Activated naive CD8-positive, alpha-beta T cell treated with anti-CD3 and anti-CD28 coated beads, Interleukin-2, amount 50 U/mL, for 16 hours (primary cell): ENCODE results near the gene ADRA2A.

Experiments
- DNase-seq: peaks from one replicate; pipeline ENCODE4 v3.0.0-alpha.2; 2020; ENCODE audit warnings: low read depth, low spot score

Gene ADRA2A

DNA sequence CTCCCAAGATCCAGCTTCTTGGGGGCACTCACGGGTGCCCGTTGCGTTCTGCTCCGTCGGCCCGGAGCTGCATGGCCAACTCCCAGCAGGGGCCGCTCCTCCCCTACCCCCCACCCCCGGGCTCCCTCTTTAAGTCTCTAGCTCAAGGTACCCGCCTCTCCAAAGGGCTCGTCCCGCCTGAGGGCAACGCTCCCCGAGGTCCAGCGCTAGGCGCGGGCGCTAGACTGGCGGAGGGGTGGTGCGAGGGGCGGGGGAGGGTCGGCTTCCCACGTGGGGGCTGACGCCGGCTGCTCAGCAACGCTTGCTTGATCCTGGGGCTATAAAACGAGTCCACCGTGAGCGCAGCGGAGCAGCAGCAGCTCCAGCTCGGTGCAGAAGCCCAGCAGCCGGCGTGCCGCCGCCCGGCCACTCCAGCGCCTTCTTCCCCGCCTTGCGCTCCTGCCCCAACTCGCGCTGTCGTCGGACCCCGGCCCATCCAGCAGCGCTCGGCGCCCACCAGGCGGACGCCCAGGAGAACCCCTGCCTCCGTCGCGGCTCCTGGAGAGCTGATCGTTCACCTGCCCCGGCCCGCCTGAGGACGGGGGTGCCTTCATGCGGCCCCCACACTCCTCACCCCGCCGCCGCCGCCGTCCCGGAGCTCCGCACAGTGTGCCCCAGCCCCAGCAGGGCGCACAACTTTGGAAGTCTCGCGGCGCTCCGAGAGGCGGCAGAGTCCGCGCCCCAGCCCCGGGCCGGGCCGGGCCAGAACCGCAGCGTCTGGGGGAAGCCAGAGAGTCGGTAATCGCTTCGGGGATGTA is at the start of gene ADRA2A:
Gene ADRA2A, plus strand, starts transcription at position 348 of the 797 bp plus-strand sequence. CDS start 968 bp downstream, outside the sequence.
- no peak for DNase-seq

GRCh38 chr10:111030042-111030750 is 46.6 kb upstream of the ADRA2A start:
- no peak for DNase-seq

GRCh38 chr10:111034598-111035310 is 42.1 kb upstream of the ADRA2A start:
- no peak for DNase-seq

- DNase-seq = no peak
Measured at GRCh38 chr10:111035542-111035941, 41.3 kb upstream of the ADRA2A start.

GRCh38 chr10:111037858-111038257 is 39.0 kb upstream of the ADRA2A start:
- no peak for DNase-seq

DNA sequence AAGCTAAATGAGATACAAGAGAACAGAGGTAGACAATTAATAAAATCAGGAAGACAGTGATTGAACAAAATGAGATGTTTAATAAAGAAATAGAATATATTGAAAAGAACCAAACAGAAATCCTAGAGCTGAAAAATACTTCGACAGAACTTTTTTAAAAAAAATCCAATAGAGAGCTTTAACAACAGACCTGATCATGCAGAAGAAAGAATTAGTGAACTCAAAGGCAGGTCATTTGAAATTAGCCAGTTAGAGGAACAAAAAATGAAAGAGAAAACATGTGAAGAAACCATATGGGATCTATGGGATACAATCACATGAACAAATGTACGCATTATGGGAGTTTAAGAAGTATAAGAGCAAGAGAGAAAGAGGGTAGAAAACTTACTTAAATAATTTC is 37.3 kb upstream of the ADRA2A start:
- no peak for DNase-seq

DNA sequence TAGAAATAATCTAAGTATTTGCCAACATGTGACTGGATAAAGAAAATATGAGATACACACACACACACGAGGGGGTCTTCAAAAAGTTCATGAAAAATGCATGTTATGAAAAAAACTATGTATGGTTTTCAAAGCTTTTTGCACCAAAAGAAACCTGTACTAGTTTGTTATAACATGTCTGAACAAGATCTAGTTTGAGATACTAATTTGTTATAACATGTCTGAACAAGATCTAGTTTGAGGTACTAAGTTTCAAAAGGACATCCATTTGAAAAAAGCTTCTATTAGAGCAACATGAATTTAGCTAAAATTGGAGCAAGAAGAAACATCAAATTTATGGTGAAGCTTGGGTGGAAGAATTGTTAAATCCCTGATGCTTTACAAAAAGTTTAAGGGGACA is 19.8 kb upstream of the ADRA2A start:
- no peak for DNase-seq

DNA sequence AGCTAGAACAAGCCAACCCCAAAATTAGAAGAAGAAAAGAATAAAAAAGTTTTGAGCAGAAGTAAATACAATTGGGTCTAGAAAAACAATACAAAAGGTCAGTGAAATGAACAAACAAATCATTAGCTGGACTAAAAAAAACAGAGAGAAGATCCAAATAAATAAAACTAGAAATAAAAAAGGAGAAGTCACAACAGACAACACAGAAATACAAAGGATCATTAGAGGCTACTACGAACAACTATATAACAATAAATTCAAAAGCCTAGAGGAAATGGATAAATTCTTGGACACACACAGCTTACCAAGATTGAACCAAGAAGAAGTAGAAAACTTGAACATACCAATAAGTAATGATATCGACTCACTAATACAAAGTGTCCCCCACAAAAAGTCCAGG is 13.4 kb upstream of the ADRA2A start:
- no peak for DNase-seq

- DNase-seq = no peak
Measured at GRCh38 chr10:111072232-111072631, 4.6 kb upstream of the ADRA2A start.

- no peak for DNase-seq
Measured at GRCh38 chr10:111075577-111076185, 1.1 kb upstream of the ADRA2A start.

- no peak for DNase-seq
Measured at GRCh38 chr10:111076191-111076681, 593 bp upstream of the ADRA2A start.

DNA sequence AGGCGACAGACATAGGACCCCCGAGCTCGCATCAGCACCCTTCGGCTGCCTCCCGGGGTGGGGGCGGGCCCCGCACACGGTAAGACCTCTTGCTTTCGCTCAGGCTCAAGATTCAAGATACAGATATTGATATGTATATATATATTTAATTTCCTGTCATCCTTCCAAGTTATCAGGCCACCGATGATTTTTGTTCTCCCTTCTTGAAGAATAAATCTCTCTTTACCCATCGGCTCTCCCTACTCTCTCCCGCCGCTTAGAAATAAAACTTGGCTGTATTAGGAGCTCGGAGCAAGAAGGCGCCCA is 603 bp downstream of the ADRA2A start:
- DNase-seq = no peak

- DNase-seq = no peak
Measured at GRCh38 chr10:111077785-111078504, 1.1 kb downstream of the ADRA2A start.

DNA sequence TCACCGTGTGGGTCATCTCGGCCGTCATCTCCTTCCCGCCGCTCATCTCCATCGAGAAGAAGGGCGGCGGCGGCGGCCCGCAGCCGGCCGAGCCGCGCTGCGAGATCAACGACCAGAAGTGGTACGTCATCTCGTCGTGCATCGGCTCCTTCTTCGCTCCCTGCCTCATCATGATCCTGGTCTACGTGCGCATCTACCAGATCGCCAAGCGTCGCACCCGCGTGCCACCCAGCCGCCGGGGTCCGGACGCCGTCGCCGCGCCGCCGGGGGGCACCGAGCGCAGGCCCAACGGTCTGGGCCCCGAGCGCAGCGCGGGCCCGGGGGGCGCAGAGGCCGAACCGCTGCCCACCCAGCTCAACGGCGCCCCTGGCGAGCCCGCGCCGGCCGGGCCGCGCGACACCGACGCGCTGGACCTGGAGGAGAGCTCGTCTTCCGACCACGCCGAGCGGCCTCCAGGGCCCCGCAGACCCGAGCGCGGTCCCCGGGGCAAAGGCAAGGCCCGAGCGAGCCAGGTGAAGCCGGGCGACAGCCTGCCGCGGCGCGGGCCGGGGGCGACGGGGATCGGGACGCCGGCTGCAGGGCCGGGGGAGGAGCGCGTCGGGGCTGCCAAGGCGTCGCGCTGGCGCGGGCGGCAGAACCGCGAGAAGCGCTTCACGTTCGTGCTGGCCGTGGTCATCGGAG is 1.8 kb downstream of the ADRA2A start:
- DNase-seq = no peak

GRCh38 chr10:111079241-111079760 is 2.5 kb downstream of the ADRA2A start:
- DNase-seq = no peak

DNA sequence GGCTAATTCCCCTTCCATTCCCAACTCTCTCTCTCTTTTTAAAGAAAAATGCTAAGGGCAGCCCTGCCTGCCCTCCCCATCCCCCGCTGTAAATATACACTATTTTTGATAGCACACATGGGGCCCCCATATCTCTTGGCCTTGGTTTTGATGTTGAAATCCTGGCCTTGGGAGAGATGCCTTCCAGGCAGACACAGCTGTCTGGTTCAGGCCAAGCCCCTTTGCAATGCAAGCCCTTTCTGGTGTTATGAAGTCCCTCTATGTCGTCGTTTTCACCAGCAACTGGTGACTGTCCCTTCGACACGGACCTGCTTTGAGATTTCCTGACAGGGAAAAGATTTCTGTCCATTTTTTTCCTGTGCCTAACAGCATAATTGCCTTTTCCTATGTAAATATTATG is 3.0 kb downstream of the ADRA2A start:
- no peak for DNase-seq

DNA sequence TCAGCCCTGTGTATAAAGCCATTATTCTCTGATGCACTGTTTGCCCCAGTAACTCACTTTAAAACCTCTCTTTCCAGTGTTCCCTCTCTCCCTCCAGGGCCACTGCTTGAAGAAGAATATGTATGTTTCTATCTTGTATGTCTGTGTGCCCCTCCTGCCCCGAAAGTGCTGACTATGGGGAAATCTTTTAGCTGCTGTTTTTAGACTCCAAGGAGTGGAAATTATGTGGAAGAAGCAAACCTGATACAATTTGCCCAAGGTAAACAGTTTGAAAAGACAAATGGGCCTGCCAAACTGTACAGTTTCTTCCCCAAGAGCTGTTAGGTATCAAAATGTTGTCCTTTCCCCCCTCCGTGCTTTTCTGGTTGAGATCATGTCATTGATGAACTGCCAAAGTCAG is 3.4 kb downstream of the ADRA2A start:
- DNase-seq = no peak

DNA sequence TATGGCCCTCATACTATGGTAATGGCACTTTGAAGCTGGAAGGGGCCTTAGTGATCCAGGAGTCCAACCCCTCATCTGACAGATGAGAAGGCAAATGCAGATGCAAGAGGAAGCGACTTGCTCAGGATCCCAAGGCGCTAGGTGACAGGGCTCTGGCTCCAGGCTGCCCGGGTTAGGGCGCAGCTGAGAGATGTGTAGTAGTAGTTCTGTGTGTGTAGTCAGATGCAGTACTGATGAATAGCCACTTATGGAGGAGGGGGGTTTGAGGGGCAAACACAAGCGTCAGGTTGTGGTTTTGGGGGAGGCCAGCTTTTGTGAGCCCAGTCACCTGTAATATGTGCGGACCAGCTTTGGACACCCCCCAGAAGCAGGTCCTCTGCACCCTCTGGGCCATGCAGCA is 4.8 kb downstream of the ADRA2A start:
- no peak for DNase-seq

DNA sequence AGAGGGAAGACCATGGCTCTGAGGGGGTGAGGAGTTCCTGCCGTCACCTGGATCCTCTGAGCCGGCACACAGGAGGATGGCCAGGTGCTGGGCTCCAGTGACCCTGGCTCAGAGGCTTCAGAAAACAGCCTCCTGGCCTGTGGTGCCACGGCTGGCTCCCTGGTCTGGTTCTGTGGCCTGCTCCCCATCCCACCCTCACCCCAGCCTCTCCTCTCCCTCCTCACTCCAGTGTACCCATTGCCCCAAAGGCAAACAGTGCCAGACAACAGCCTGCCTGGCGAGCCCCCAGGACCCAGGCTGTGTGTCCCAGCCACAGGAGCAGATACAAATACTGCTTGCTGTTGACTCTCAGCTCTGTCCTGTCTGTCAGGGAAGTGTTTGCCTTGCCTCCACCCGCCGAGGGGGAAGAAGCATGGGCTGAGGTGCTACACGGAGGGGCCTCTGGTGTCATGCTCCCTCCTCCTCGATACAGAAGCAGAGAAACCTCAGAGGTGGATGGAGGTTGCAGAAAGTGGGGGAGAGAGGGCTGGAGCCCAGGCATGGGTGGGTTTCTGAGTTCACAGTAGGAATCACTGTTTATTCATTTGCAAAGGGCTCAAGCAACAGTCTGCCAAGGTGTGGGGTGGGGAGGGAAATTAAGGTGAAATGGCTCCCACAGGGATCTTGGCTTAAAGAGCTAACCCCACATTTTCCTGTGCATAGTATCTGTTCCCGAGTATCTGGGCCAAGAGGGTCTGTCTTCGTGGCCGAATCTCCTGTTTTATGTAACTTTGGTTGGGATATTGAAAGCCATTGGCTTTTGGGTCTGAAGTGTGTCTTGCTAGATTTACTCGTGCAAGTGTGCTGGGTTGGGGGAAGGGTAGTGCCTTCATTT is 5.5 kb downstream of the ADRA2A start:
- DNase-seq = no peak
